ENCODE measurements around the gene IL20. TPM values are rescaled to one million over a fixed set of nuclear protein-coding genes. Genes with fewer than 3 reads are reported as not detected.

The IL20 gene
- polyA plus RNA-seq, 1 donor (not counting 4 experiments of a cell fraction or from before 2014, with no cell fraction given) = 4.7 TPM

DNA sequence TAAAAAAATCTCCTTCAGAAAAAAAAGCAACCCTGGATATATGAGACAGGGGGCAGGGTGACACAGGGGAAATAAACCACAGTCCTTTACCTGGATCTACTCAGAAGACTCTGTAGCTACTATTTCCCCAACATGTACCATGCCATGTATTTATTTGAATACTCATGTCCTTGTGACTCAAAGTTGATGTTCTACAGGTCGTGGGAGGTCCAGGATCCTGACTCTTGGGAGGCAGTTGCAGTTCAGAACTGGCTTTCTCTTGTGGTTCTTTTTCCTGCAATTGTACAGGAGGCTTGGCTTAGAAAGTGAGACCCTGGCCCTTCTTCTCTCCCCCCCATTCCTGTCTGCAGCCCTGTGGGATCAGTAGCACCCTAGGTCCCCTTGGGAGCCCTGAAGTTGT, 26.0 kb downstream of the IL20 start:
- no peaks in the 10 kb centered on the region for H3K79me2 ChIP-seq (ENCODE audit: control insufficient read depth, insufficient read depth, low read length)
- no peaks in the 10 kb centered on the region for H3K36me3 ChIP-seq (ENCODE audit: control insufficient read depth in 2 of 2, extremely low read depth in 1 of 2, insufficient read depth in 2 of 2, low read length in 2 of 2)
- H3K27ac ChIP-seq (ENCODE audit: control insufficient read depth, insufficient read depth, low read length) = peak overlapping the region; percentile 100
- no peak overlapping the region for H3K4me2 ChIP-seq (ENCODE audit: control insufficient read depth, extremely low read depth, insufficient read depth, low read depth, low read length)
- H3K4me1 ChIP-seq (ENCODE audit: control insufficient read depth, extremely low read depth, insufficient read depth, low read length) = peaks cover 81% of the 10 kb centered on the region
- no peaks in the 10 kb centered on the region for H3K9me1 ChIP-seq (ENCODE audit: control insufficient read depth, extremely low read depth, insufficient read depth, low read length)
- dilution Hi-C loops (cut with MboI; ENCODE audit: extremely low pct_ligation_motif_present, low sequenced_read_pairs) = no loop called here
- FAIRE-seq (peak; percentile 69), DNase-seq (ENCODE audit: low read depth, low spot score) (no peak)
- TF ChIP-seq, protein P1, sequence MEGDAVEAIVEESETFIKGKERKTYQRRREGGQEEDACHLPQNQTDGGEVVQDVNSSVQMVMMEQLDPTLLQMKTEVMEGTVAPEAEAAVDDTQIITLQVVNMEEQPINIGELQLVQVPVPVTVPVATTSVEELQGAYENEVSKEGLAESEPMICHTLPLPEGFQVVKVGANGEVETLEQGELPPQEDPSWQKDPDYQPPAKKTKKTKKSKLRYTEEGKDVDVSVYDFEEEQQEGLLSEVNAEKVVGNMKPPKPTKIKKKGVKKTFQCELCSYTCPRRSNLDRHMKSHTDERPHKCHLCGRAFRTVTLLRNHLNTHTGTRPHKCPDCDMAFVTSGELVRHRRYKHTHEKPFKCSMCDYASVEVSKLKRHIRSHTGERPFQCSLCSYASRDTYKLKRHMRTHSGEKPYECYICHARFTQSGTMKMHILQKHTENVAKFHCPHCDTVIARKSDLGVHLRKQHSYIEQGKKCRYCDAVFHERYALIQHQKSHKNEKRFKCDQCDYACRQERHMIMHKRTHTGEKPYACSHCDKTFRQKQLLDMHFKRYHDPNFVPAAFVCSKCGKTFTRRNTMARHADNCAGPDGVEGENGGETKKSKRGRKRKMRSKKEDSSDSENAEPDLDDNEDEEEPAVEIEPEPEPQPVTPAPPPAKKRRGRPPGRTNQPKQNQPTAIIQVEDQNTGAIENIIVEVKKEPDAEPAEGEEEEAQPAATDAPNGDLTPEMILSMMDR (optimal IDR thresholded peaks at IDR 0.05 in 1 of 3, IDR thresholded peaks at IDR 0.05 in 1 of 3, conservative IDR thresholded peaks at IDR 0.05 in 1 of 3; ENCODE audit: extremely low read depth in 1 of 3, insufficient read depth in 2 of 3, low read length in 3 of 3) = no peak
- TF ChIP-seq EZH2 (IDR thresholded peaks at IDR 0.05; ENCODE audit: low read length) = no peak
- no peaks in the 10 kb centered on the region for H4K20me1 ChIP-seq (ENCODE audit: control insufficient read depth, extremely low read depth, insufficient read depth, low read length)
- no peaks in the 10 kb centered on the region for H3K9me3 ChIP-seq (ENCODE audit: control insufficient read depth, low read depth, low read length)
- H3K4me3 ChIP-seq (ENCODE audit: control insufficient read depth in 2 of 3, extremely low read depth in 1 of 3, insufficient read depth in 2 of 3, low read depth in 1 of 3, low read length in 3 of 3) = no peak overlapping the region
- H3K27me3 ChIP-seq (ENCODE audit: control insufficient read depth, extremely low read depth, insufficient read depth, low read length) = no peaks in the 10 kb centered on the region
- H3K9ac ChIP-seq (ENCODE audit: control insufficient read depth, extremely low read depth, insufficient read depth, low read length) = peak overlapping the region; percentile 92
- H2AFZ ChIP-seq (ENCODE audit: control insufficient read depth, low read length) = no peak overlapping the region

DNA sequence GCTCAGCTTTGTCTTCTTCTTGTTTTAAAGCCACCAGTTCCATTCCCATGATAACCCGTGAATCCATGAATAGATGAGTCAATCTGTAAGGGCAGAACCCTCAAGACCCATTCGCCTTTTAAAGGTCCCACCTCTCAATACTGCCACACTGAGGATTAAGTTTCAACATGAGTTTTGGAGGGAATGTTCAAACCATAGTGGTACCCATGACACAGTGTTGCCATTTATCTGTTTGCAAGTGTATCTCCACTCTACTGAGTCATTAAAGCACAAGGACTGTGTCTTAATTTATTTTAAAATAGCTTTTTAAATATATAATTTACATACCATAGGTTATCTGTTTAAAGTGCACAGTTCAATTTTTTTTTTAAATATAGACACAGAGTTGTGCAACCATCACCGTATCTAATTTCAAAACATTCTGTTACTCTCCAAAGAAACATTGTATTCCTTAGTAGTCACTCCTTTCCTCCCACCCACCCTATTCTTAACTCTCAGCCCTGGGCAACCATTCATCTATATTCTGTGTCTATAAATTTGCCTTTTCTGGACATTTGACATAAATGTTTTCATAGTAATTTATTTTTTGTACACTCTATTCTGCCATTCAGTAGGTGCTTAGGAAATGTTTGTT, 27.0 kb downstream of the IL20 start:
- Histone ChIP-seq H3K4me3 (ENCODE audit: control insufficient read depth in 2 of 3, extremely low read depth in 1 of 3, insufficient read depth in 2 of 3, low read depth in 1 of 3, low read length in 3 of 3) (no peak overlapping the region), H3K36me3 (ENCODE audit: control insufficient read depth in 2 of 2, extremely low read depth in 1 of 2, insufficient read depth in 2 of 2, low read length in 2 of 2) (no peaks in the 10 kb centered on the region), H3K27ac (ENCODE audit: control insufficient read depth, insufficient read depth, low read length) (peak overlapping the region; percentile 100), H3K9me1 (ENCODE audit: control insufficient read depth, extremely low read depth, insufficient read depth, low read length) (no peaks in the 10 kb centered on the region), H3K9ac (ENCODE audit: control insufficient read depth, extremely low read depth, insufficient read depth, low read length) (no peak overlapping the region), H3K27me3 (ENCODE audit: control insufficient read depth, extremely low read depth, insufficient read depth, low read length) (no peaks in the 10 kb centered on the region), H3K4me2 (ENCODE audit: control insufficient read depth, extremely low read depth, insufficient read depth, low read depth, low read length) (no peak overlapping the region), H2AFZ (ENCODE audit: control insufficient read depth, low read length) (no peak overlapping the region), H4K20me1 (ENCODE audit: control insufficient read depth, extremely low read depth, insufficient read depth, low read length) (no peaks in the 10 kb centered on the region), H3K79me2 (ENCODE audit: control insufficient read depth, insufficient read depth, low read length) (no peaks in the 10 kb centered on the region), H3K4me1 (ENCODE audit: control insufficient read depth, extremely low read depth, insufficient read depth, low read length) (peaks cover 87% of the 10 kb centered on the region), H3K9me3 (ENCODE audit: control insufficient read depth, low read depth, low read length) (no peaks in the 10 kb centered on the region)
- no peak for FAIRE-seq
- DNase-seq (ENCODE audit: low read depth, low spot score) = no peak
- TF ChIP-seq, protein P1 (optimal IDR thresholded peaks at IDR 0.05 in 1 of 3, IDR thresholded peaks at IDR 0.05 in 1 of 3, conservative IDR thresholded peaks at IDR 0.05 in 1 of 3; ENCODE audit: extremely low read depth in 1 of 3, insufficient read depth in 2 of 3, low read length in 3 of 3) = no peak
- no peak for TF ChIP-seq EZH2 (IDR thresholded peaks at IDR 0.05; ENCODE audit: low read length)
- dilution Hi-C loops (cut with MboI; ENCODE audit: extremely low pct_ligation_motif_present, low sequenced_read_pairs) = no loop called here

Measured in keratinocyte (primary cell).